ENCODE data around the gene PCDHGC4.

DNA sequence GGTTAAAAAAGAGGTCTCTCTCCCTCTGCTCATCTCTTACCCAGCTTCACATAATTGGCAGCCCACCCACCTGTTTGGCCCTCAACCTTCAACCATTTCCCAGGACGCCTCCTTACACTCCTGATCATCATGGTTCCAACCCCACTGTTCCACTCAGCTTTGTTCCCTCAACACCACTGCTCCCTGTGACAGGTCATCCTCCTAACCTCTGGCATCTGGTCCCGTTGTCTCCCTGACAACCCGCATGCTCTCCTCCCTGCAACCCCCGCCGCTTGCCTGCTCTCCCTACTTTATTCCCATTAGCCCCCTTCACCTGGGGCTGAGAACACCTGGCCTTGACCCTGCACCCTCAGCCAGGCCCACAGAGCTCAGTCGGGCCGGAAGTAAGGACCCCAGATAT is 16.9 kb downstream of the PCDHGC4 start:
- TF ChIP-seq, protein P1, sequence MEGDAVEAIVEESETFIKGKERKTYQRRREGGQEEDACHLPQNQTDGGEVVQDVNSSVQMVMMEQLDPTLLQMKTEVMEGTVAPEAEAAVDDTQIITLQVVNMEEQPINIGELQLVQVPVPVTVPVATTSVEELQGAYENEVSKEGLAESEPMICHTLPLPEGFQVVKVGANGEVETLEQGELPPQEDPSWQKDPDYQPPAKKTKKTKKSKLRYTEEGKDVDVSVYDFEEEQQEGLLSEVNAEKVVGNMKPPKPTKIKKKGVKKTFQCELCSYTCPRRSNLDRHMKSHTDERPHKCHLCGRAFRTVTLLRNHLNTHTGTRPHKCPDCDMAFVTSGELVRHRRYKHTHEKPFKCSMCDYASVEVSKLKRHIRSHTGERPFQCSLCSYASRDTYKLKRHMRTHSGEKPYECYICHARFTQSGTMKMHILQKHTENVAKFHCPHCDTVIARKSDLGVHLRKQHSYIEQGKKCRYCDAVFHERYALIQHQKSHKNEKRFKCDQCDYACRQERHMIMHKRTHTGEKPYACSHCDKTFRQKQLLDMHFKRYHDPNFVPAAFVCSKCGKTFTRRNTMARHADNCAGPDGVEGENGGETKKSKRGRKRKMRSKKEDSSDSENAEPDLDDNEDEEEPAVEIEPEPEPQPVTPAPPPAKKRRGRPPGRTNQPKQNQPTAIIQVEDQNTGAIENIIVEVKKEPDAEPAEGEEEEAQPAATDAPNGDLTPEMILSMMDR (IDR thresholded peaks at IDR 0.05): no peak
- no peak for TF ChIP-seq EZH2phosphoT487 (IDR thresholded peaks at IDR 0.05)
